H1 (cell line): Measurements from ENCODE around the gene KCNMA1. TPM values are rescaled to one million over a fixed set of nuclear protein-coding genes. Genes with fewer than 3 reads are reported as not detected.

ENCODE experiments used
- CTCF ChIA-PET: fragments of 300-600 bp; sonication (Branson Sonifier 250); formaldehyde crosslinking; loops from one replicate; lab custom pipeline; 2021; ENCODE audit not compliant: partially characterized antibody; lab: Charles Lee
- POLR2A ChIA-PET: fragments of 300-600 bp; sonication (Branson Sonifier 250); formaldehyde crosslinking; loops from one replicate; lab custom pipeline; 2021; ENCODE audit warnings: inconsistent platforms; ENCODE audit not compliant: partially characterized antibody; lab: Charles Lee
- DNase-seq, 2 experiments: peaks; one replicate each; pipeline versions ENCODE4 v3.0.0 to v3.0.0-alpha.2; 2010 to 2022; ENCODE audit warnings: low spot score in 2 of 2, low read depth in 1 of 2, mixed read lengths in 1 of 2
- FAIRE-seq: peaks from 2 replicates; lab custom pipeline; 2011; peaks lifted over from hg19 to GRCh38; lab: Jason Lieb, UNC
- H2AFZ ChIP-seq: 2 replicates; pipeline ENCODE4 v1.8.1; 2012; ENCODE audit warnings: low read length, inconsistent platforms
- H2AK5ac ChIP-seq: 2 replicates; pipeline ENCODE4 v1.6.1; 2013; ENCODE audit warnings: low read depth, low read length
- H2BK120ac ChIP-seq: replicated peaks from 2 replicates; pipeline ENCODE3; 2013; ENCODE audit warnings: low read depth, low read length, inconsistent platforms
- H2BK12ac ChIP-seq: 2 replicates; pipeline ENCODE4 v1.6.1; 2013; ENCODE audit warnings: low read depth, low read length
- H2BK15ac ChIP-seq: 2 replicates; pipeline ENCODE4 v1.6.1; 2013; ENCODE audit warnings: low read length
- H2BK20ac ChIP-seq: 2 replicates; pipeline ENCODE4 v1.6.1; 2013; ENCODE audit warnings: low read length
- H2BK5ac ChIP-seq: 2 replicates; pipeline ENCODE4 v1.6.1; 2013; ENCODE audit warnings: low read depth, low read length
- H3K14ac ChIP-seq: 2 replicates; pipeline ENCODE4 v1.6.1; 2013; ENCODE audit warnings: inconsistent platforms; ENCODE audit not compliant: insufficient read length
- H3K18ac ChIP-seq: 2 replicates; pipeline ENCODE4 v1.6.1; 2013; ENCODE audit warnings: low read length; ENCODE audit errors: extremely low read depth
- H3K23ac ChIP-seq: 2 replicates; pipeline ENCODE4 v1.6.1; 2013; ENCODE audit warnings: inconsistent platforms; ENCODE audit not compliant: insufficient read length
- H3K23me2 ChIP-seq: 2 replicates; pipeline ENCODE4 v1.6.1; 2013; ENCODE audit warnings: low read depth, low read length
- H3K27ac ChIP-seq: 2 replicates; pipeline ENCODE4 v1.6.1; 2011; ENCODE audit warnings: low read depth, low read length, inconsistent platforms
- H3K27me3 ChIP-seq, 4 experiments: replicated peaks in 1 of 4; 1 replicate in 1 of 4; 2 replicates in 3 of 4; pipeline versions ENCODE4 v1.6.1 to v1.8.1; 2011 to 2013; ENCODE audit warnings: low read length in 3 of 4, mild to moderate bottlenecking in 3 of 4, inconsistent platforms in 2 of 4, mixed read lengths in 2 of 4, moderate library complexity in 1 of 4; ENCODE audit not compliant: control insufficient read depth in 3 of 4, insufficient read depth in 3 of 4; ENCODE audit errors: extremely low read depth in 1 of 4
- H3K36me3 ChIP-seq, 4 experiments: 2 replicates each; pipeline versions ENCODE4 v1.6.1 to v1.8.1; 2011 to 2013; ENCODE audit warnings: mild to moderate bottlenecking in 4 of 4, low read length in 3 of 4, moderate library complexity in 2 of 4, control low read depth in 1 of 4, inconsistent platforms in 1 of 4; ENCODE audit not compliant: insufficient read depth in 4 of 4, control insufficient read depth in 2 of 4
- H3K4ac ChIP-seq: replicated peaks from 2 replicates; pipeline ENCODE3; 2013; ENCODE audit warnings: low read length, low read depth, mixed read lengths, inconsistent platforms; ENCODE audit not compliant: insufficient read length
- H3K4me1 ChIP-seq, 4 experiments: replicated peaks in 1 of 4; 1 replicate in 1 of 4; 2 replicates in 3 of 4; pipeline versions ENCODE4 v1.6.1 to v1.8.1; 2011 to 2013; ENCODE audit warnings: low read length in 3 of 4, inconsistent platforms in 2 of 4, mixed read lengths in 1 of 4; ENCODE audit not compliant: insufficient read depth in 4 of 4, control insufficient read depth in 3 of 4
- H3K4me2 ChIP-seq, 2 experiments: 2 replicates each; pipeline versions ENCODE4 v1.6.1 to v1.8.1; 2011 to 2013; ENCODE audit warnings: low read depth in 2 of 2, low read length in 2 of 2, control low read depth in 1 of 2, inconsistent platforms in 1 of 2, mild to moderate bottlenecking in 1 of 2; ENCODE audit not compliant: insufficient read depth in 1 of 2
- H3K4me3 ChIP-seq, 4 experiments: fragments of 200-600, 300-600 bp in 1 of 4; sonication (generic), shearing (Covaris generic), sonication (Bioruptor Twin) in 1 of 4; 2 replicates each; pipeline versions ENCODE4 v1.5.1 to v1.8.1; 2011 to 2016; ENCODE audit warnings: low read length in 4 of 4, low read depth in 3 of 4, control low read depth in 2 of 4, inconsistent platforms in 2 of 4, mild to moderate bottlenecking in 2 of 4, mixed read lengths in 1 of 4, moderate library complexity in 1 of 4; ENCODE audit not compliant: insufficient read depth in 2 of 4; ENCODE audit errors: extremely low read depth in 1 of 4
- H3K56ac ChIP-seq: replicated peaks from 2 replicates; pipeline ENCODE3; 2013; ENCODE audit warnings: low read depth, mild to moderate bottlenecking, mixed read lengths, low read length, inconsistent platforms; ENCODE audit not compliant: insufficient read length
- H3K79me1 ChIP-seq: 2 replicates; pipeline ENCODE4 v1.6.1; 2013; ENCODE audit warnings: low read depth, low read length, control low read depth
- H3K79me2 ChIP-seq, 2 experiments: 2 replicates each; pipeline versions ENCODE4 v1.6.1 to v1.8.1; 2012 to 2013; ENCODE audit warnings: low read length in 2 of 2, mild to moderate bottlenecking in 2 of 2, inconsistent platforms in 1 of 2; ENCODE audit not compliant: insufficient read depth in 2 of 2, control insufficient read depth in 1 of 2
- H3K9ac ChIP-seq, 4 experiments: replicated peaks in 1 of 4; 1 replicate in 1 of 4; 2 replicates in 3 of 4; pipeline versions ENCODE4 v1.6.1 to v1.8.1; 2011 to 2013; ENCODE audit warnings: low read depth in 3 of 4, low read length in 3 of 4, control low read depth in 2 of 4, mild to moderate bottlenecking in 2 of 4, moderate library complexity in 2 of 4, inconsistent platforms in 1 of 4; ENCODE audit errors: extremely low read depth in 1 of 4
- H3K9me3 ChIP-seq, 2 experiments: 2 replicates each; pipeline versions ENCODE4 v1.6.1 to v1.8.1; 2012 to 2013; ENCODE audit warnings: mild to moderate bottlenecking in 2 of 2, moderate library complexity in 2 of 2, control low read depth in 1 of 2, inconsistent platforms in 1 of 2, low read depth in 1 of 2, low read length in 1 of 2, mixed read lengths in 1 of 2; ENCODE audit not compliant: insufficient read depth in 2 of 2
- H4K20me1 ChIP-seq, 2 experiments: replicated peaks in 1 of 2; 2 replicates each; pipeline versions ENCODE3 to v1.8.1; 2011 to 2013; ENCODE audit warnings: inconsistent platforms in 2 of 2, low read length in 2 of 2, mild to moderate bottlenecking in 1 of 2; ENCODE audit not compliant: insufficient read depth in 2 of 2, control insufficient read depth in 1 of 2
- H4K5ac ChIP-seq: 2 replicates; pipeline ENCODE4 v1.6.1; 2013; ENCODE audit warnings: low read length, low read depth, mixed read lengths, inconsistent platforms; ENCODE audit not compliant: insufficient read length
- H4K8ac ChIP-seq: 2 replicates; pipeline ENCODE4 v1.8.0; 2013; ENCODE audit warnings: mild to moderate bottlenecking, moderate library complexity, low read length, inconsistent platforms; ENCODE audit not compliant: insufficient read depth; ENCODE audit errors: extremely low read depth
- H4K91ac ChIP-seq: replicated peaks from 2 replicates; pipeline ENCODE3; 2013; ENCODE audit warnings: low read length, mixed read lengths, inconsistent platforms; ENCODE audit not compliant: insufficient read length
- KDM1A ChIP-seq: fragments of 200-600, 300-600 bp; sonication (generic); IDR thresholded peaks from 2 replicates; pipeline ENCODE4 v1.7.1; 2016; ENCODE audit warnings: mild to moderate bottlenecking, low read length, borderline replicate concordance
- WGBS, 2 experiments: shearing (Covaris generic) in 1 of 2; methylation state at CpG; one replicate each; pipeline versions ENCODE4 v1.1.6 to v1.1.7; 2013 to 2015; ENCODE audit warnings: low lambda C conversion rate in 2 of 2, mixed read lengths in 2 of 2, inconsistent platforms in 1 of 2, low coverage in 1 of 2, missing lambda C conversion rate in 1 of 2; ENCODE audit not compliant: insufficient replicate concordance in 2 of 2, insufficient coverage in 1 of 2, insufficient read length in 1 of 2; ENCODE audit errors: extremely low coverage in 1 of 2, missing lambda C conversion rate in 1 of 2; 5-methylcytosine and 5-hydroxymethylcytosine counted together
- polyA plus RNA-seq, 7 experiments: library from polyadenylated mRNA; depleted of rRNA in 3 of 7; stranded (reverse) in 5 of 7; unstranded in 2 of 7; fragments of >200 nt in 5 of 7; fragments of 200-250 nt in 2 of 7; gene quantifications; 1 replicate in 5 of 7; 2 replicates in 1 of 7; 4 replicates in 1 of 7; pipeline versions ENCODE4 v1.2.1 to v1.2.3, GENCODE V29; 2011 to 2013; ENCODE audit warnings: missing spikeins in 2 of 7, mixed read lengths in 2 of 7
- total RNA-seq: library from RNA; stranded (reverse); fragmentation: NEBNext Ultra II Directional; extraction: Animal tissue kit (Norgen Biotek cat#: 25700); gene quantifications from 2 replicates; pipeline ENCODE4 v1.2.1, GENCODE V29; 2021

KCNMA1 gene
- total and polyA plus RNA-seq, 2 of the 8 experiments (the other 6 are each of a cell fraction or from before 2014, with no cell fraction given), result 10.2 to 11.1 TPM

GRCh38 chr10:77176232-77176631, 461.4 kb downstream of the KCNMA1 start:
- no peak for FAIRE-seq
- no peak overlapping the region for H2BK15ac ChIP-seq
- CTCF ChIA-PET, result interaction anchor here (0.7 to 6.0 kb wide), 14 partner anchors 8 to 536 kb away, joined by 3 to 96 read pairs (median 5); no protein-coding TSS in a partner anchor

More at GRCh38 chr10:77176232-77176631, 461.4 kb downstream of the KCNMA1 start:
- H3K36me3 ChIP-seq, result no peaks in the 10 kb centered on the region
- H3K4me3 ChIP-seq, result no peak overlapping the region
- H4K20me1 ChIP-seq, result no peaks in the 10 kb centered on the region
- H4K8ac ChIP-seq, result no peak overlapping the region
- H3K56ac ChIP-seq, result no peak overlapping the region
- H3K9me3 ChIP-seq, result no peaks in the 10 kb centered on the region
- H3K4me1 ChIP-seq, result peaks cover 0 to 6% (median 2%) of the 10 kb centered on the region in 4 experiments; a peak in 3 of 7 replicates
- no peak overlapping the region for H4K5ac ChIP-seq
- H2BK120ac ChIP-seq, result no peak overlapping the region
- no peak overlapping the region for H2BK20ac ChIP-seq
- no peak overlapping the region for H3K14ac ChIP-seq
- H2AK5ac ChIP-seq, result no peak overlapping the region
- no peak overlapping the region for H3K23ac ChIP-seq
- no peak overlapping the region for H2BK5ac ChIP-seq
- H3K79me1 ChIP-seq, result no peaks in the 10 kb centered on the region
- no peaks in the 10 kb centered on the region for H3K79me2 ChIP-seq
- no peak overlapping the region for H2BK12ac ChIP-seq
- no peak overlapping the region for H3K18ac ChIP-seq
- no peak overlapping the region for H3K4me2 ChIP-seq
- H3K27ac ChIP-seq, result no peak overlapping the region
- H3K27me3 ChIP-seq, result no peaks in the 10 kb centered on the region
- H4K91ac ChIP-seq, result no peak overlapping the region
- no peak overlapping the region for H3K4ac ChIP-seq
- H3K23me2 ChIP-seq, result no peaks in the 10 kb centered on the region; the same call in 1 of the 2 replicates
- 94% methylated on average over 2 of the region's 3 CpGs; no CpG with 5 or more reads in 1 of the 2 experiments for WGBS, 2 experiments
- H3K9ac ChIP-seq, result no peak overlapping the region
- no peak overlapping the region for H2AFZ ChIP-seq
- TF ChIP-seq KDM1A, result no peak
- POLR2A ChIA-PET, result no interaction called here
- DNase-seq, result no peak
